KOPT-K1 (cell line): ENCODE measurements around the gene C10orf120.

Source experiments
- H3K27ac ChIP-seq: fragments of 200-600 bp; sonication (generic); 2 replicates; pipeline ENCODE4 v1.5.1; 2016; ENCODE audit warnings: antibody characterized with exemption, mild to moderate bottlenecking, low read depth, low read length; ENCODE audit not compliant: poor library complexity, severe bottlenecking
- H3K36me3 ChIP-seq: fragments of 200-600 bp; sonication (generic); 2 replicates; pipeline ENCODE4 v1.5.1; 2017; ENCODE audit warnings: antibody characterized with exemption, mild to moderate bottlenecking, low read length, moderate library complexity; ENCODE audit not compliant: insufficient read depth
- H3K9me3 ChIP-seq: fragments of 200-600 bp; sonication (generic); 2 replicates; pipeline ENCODE4 v1.5.1; 2017; ENCODE audit warnings: antibody characterized with exemption, low read length, mild to moderate bottlenecking; ENCODE audit not compliant: insufficient read depth, poor library complexity, severe bottlenecking

Gene C10orf120

GRCh38 chr10:122658356-122659049 is 41.1 kb downstream of the C10orf120 start:
- H3K36me3 ChIP-seq: no peaks in the 10 kb centered on the region
- no peaks in the 10 kb centered on the region for H3K9me3 ChIP-seq
- no peak overlapping the region for H3K27ac ChIP-seq

GRCh38 chr10:122657729-122658128 is 41.9 kb downstream of the C10orf120 start:
- Histone ChIP-seq H3K27ac (no peak overlapping the region), H3K9me3 (no peaks in the 10 kb centered on the region)

GRCh38 chr10:122657255-122657654 is 42.4 kb downstream of the C10orf120 start:
- no peaks in the 10 kb centered on the region for H3K9me3 ChIP-seq
- H3K27ac ChIP-seq: no peak overlapping the region
- H3K36me3 ChIP-seq: no peaks in the 10 kb centered on the region

More at GRCh38 chr10:122657729-122658128, 41.9 kb downstream of the C10orf120 start:
- H3K36me3 ChIP-seq: no peaks in the 10 kb centered on the region

GRCh38 chr10:122656741-122657140 is 42.9 kb downstream of the C10orf120 start:
- H3K9me3 ChIP-seq: no peaks in the 10 kb centered on the region
- H3K27ac ChIP-seq: no peak overlapping the region
- no peaks in the 10 kb centered on the region for H3K36me3 ChIP-seq

- no peaks in the 10 kb centered on the region for H3K36me3 ChIP-seq
- H3K9me3 ChIP-seq: no peaks in the 10 kb centered on the region
- H3K27ac ChIP-seq: no peak overlapping the region
Observed at GRCh38 chr10:122656308-122656705, 43.3 kb downstream of the C10orf120 start.

GRCh38 chr10:122655524-122656307 is 43.9 kb downstream of the C10orf120 start:
- no peaks in the 10 kb centered on the region for H3K9me3 ChIP-seq
- H3K27ac ChIP-seq: no peak overlapping the region

GRCh38 chr10:122650331-122650730 is 49.3 kb downstream of the C10orf120 start:
- Histone ChIP-seq H3K27ac (no peak overlapping the region), H3K36me3 (no peaks in the 10 kb centered on the region), H3K9me3 (no peaks in the 10 kb centered on the region)

More at GRCh38 chr10:122655524-122656307, 43.9 kb downstream of the C10orf120 start:
- no peaks in the 10 kb centered on the region for H3K36me3 ChIP-seq

GRCh38 chr10:122649903-122650302 is 49.7 kb downstream of the C10orf120 start:
- no peaks in the 10 kb centered on the region for H3K36me3 ChIP-seq
- no peaks in the 10 kb centered on the region for H3K9me3 ChIP-seq
- no peak overlapping the region for H3K27ac ChIP-seq

- Histone ChIP-seq H3K9me3 (no peaks in the 10 kb centered on the region), H3K36me3 (no peaks in the 10 kb centered on the region), H3K27ac (no peak overlapping the region)
Observed at GRCh38 chr10:122648599-122649428, 50.8 kb downstream of the C10orf120 start.
